Measurements from ENCODE around the gene GABRQ.
"Not testable (repeated sequence)": the region's sequence is repeated elsewhere in the genome, so short reads cannot be mapped to it uniquely, and the experiment has no call there.

GABRQ gene

GRCh38 chrX:152658302-152658701 lies 20.6 kb downstream of the GABRQ start:
- DNase-seq (ENCODE audit: low read depth in 2 of 2) = no peak

GRCh38 chrX:152663086-152663485 lies 25.4 kb downstream of the GABRQ start:
- DNase-seq (ENCODE audit: low read depth in 2 of 2) = no peak

GRCh38 chrX:152674135-152674534 lies 36.4 kb downstream of the GABRQ start:
- no peak for DNase-seq (ENCODE audit: low read depth in 2 of 2)

GRCh38 chrX:152674652-152675051 lies 37.0 kb downstream of the GABRQ start:
- DNase-seq (ENCODE audit: low read depth in 2 of 2) = not testable (repeated sequence)

DNA sequence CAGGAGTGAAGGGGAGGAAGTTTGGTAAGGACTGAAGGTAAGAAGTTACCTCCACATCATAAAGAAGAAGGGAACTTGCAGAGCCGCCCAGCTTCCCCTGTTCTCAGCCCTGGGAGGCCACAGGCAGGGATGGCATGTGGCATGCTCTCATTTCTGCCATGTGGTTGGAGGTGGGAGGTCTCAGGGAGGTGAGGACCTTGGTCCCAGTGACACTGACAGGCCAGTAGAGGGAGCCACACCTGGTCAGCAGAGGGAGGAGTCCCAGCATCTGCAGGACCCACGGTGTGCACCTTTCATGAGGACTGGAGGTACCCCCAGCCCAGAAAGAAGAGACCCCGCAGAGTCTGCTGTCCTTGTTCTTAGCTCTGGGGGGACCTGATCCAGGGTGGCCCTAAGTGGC lies 43.3 kb downstream of the GABRQ start:
- not testable (repeated sequence) for DNase-seq (ENCODE audit: low read depth in 2 of 2)

GRCh38 chrX:152697952-152698931 lies 60.5 kb downstream of the GABRQ start, which contains the start of gene MAGEA3:
Gene MAGEA3 (plus strand): TSS chrX:152698794. CDS start chrX:152700833, 2,039 bp downstream.
- DNase-seq (ENCODE audit: low read depth in 2 of 2) = not testable (repeated sequence)

DNA sequence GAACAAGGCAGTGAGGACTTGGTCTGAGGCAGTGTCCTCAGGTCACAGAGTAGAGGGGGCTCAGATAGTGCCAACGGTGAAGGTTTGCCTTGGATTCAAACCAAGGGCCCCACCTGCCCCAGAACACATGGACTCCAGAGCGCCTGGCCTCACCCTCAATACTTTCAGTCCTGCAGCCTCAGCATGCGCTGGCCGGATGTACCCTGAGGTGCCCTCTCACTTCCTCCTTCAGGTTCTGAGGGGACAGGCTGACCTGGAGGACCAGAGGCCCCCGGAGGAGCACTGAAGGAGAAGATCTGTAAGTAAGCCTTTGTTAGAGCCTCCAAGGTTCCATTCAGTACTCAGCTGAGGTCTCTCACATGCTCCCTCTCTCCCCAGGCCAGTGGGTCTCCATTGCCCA lies 62.7 kb downstream of the GABRQ start:
- DNase-seq (ENCODE audit: low read depth in 2 of 2) = not testable (repeated sequence)

- DNase-seq (ENCODE audit: low read depth in 2 of 2) = not testable (repeated sequence)
These were observed 68.8 kb downstream of the GABRQ start for GRCh38 chrX:152706500-152706899.

Data from stimulated activated CD8-positive, alpha-beta memory T cell treated with anti-CD3 and anti-CD28 coated beads, Interleukin-2, amount 100 ng/mL, for 48 hours (primary cell).